Measurements from ENCODE around the gene DMXL1.

GRCh38 chr5:119079318-119079921, 8.5 kb downstream of the DMXL1 start:
- TF ChIP-seq POLR2A (IDR thresholded peaks at IDR 0.05; ENCODE audit: low read length) (no peak), GATA1 (IDR thresholded peaks at IDR 0.05; ENCODE audit: low read depth, low read length) (no peak)

All from erythroblast (primary cell).